HFFc6 (cell line): ENCODE measurements around the gene TUSC2. TPM values are rescaled to one million over a fixed set of nuclear protein-coding genes. Genes with fewer than 3 reads are reported as not detected.

Source experiments
- DNase-seq: peaks from one replicate; pipeline ENCODE4 v3.0.0-alpha.2; 2018
- H3K27ac Mint-ChIP-seq: 2 replicates; pipeline ENCODE4 v1.8.0; 2020; ENCODE audit warnings: mild to moderate bottlenecking, mixed read lengths
- H3K27me3 Mint-ChIP-seq: 2 replicates; pipeline ENCODE4 v1.8.0; 2021; ENCODE audit warnings: mild to moderate bottlenecking, moderate library complexity, mixed read lengths; ENCODE audit not compliant: insufficient read depth
- H3K36me3 Mint-ChIP-seq: 2 replicates; pipeline ENCODE4 v1.8.0; 2021; ENCODE audit warnings: low read depth, mixed read lengths
- H3K4me1 Mint-ChIP-seq: 2 replicates; pipeline ENCODE4 v1.8.0; 2020; ENCODE audit warnings: low read depth, mixed read lengths
- H3K4me3 Mint-ChIP-seq: 2 replicates; pipeline ENCODE4 v1.8.0; 2020; ENCODE audit warnings: mild to moderate bottlenecking, moderate library complexity, mixed read lengths
- H3K9me3 Mint-ChIP-seq: 2 replicates; pipeline ENCODE4 v1.8.0; 2020; ENCODE audit warnings: mild to moderate bottlenecking, mixed read lengths
- total RNA-seq, 6 experiments: library from RNA; stranded (reverse); fragmentation: NEBNext Ultra II Directional; extraction: Animal tissue kit (Norgen Biotek cat#: 25700); gene quantifications; 2 replicates in 1 of 6; 3 replicates in 5 of 6; pipeline ENCODE4 v1.2.3, GENCODE V29; 2021
- TF ChIP-seq, protein P1 (sequence below): fragments of 200-600 bp; sonication (generic); IDR thresholded peaks from 2 replicates; pipeline ENCODE4 v1.5.0; 2021; ENCODE audit warnings: antibody characterized with exemption, mild to moderate bottlenecking

The TUSC2 gene
- total RNA-seq, 6 experiments from 2014 or later = 23.9 to 34.2 (median 26.8) TPM

GRCh38 chr3:50296721-50297383 lies 31.2 kb downstream of the TUSC2 start:
- H3K9me3 Mint-ChIP-seq = no peaks in the 10 kb centered on the region
- no peak overlapping the region for H3K4me3 Mint-ChIP-seq
- H3K27ac Mint-ChIP-seq = no peak overlapping the region
- TF ChIP-seq, protein P1, sequence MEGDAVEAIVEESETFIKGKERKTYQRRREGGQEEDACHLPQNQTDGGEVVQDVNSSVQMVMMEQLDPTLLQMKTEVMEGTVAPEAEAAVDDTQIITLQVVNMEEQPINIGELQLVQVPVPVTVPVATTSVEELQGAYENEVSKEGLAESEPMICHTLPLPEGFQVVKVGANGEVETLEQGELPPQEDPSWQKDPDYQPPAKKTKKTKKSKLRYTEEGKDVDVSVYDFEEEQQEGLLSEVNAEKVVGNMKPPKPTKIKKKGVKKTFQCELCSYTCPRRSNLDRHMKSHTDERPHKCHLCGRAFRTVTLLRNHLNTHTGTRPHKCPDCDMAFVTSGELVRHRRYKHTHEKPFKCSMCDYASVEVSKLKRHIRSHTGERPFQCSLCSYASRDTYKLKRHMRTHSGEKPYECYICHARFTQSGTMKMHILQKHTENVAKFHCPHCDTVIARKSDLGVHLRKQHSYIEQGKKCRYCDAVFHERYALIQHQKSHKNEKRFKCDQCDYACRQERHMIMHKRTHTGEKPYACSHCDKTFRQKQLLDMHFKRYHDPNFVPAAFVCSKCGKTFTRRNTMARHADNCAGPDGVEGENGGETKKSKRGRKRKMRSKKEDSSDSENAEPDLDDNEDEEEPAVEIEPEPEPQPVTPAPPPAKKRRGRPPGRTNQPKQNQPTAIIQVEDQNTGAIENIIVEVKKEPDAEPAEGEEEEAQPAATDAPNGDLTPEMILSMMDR = no peak
- no peaks in the 10 kb centered on the region for H3K36me3 Mint-ChIP-seq
- no peak for DNase-seq
- peaks cover 30% of the 10 kb centered on the region for H3K4me1 Mint-ChIP-seq
- peaks cover 1% of the 10 kb centered on the region; the same call in 1 of the 2 replicates for H3K27me3 Mint-ChIP-seq

DNA sequence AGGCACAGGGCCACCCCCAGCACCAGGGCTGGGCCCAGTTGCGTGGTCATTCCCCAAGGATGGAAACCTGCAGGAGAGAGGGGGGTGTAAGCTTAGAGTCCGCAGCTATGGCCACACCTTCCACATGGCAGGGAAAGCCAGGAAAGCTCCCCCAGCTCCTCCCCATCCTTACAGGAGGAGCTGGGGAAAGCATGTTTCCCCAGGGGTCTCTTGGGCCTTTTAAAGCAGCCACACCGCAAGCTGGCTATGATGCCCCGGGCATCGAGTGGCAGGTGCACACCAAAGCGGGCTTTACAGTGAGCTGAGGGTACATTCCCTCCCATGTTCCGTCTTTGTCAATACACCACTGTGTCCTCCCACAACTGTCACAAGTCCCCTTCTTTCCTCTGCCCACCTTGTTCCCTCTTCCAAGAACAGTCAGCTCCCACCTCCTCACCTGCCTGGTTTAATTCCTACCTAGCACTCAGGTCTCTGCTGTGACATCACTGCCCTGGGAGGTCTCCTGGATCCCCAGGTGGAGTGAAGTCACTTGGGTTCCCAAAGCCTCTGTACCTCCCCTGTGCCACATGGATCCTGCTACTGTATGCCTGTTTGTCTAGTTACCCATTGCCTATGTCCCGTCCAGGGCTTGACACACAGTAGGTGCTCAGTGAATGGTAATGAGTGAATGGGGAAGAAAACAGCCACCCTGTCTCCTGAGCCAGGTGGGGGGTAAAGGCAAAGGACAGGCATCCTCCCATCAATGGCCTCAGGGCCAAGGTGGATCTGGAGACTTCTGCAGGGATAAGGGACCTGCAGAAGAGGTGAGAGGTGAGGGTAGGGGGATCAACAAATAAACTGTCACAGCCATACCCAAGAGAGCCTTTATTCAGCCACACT lies 32.2 kb downstream of the TUSC2 start:
- DNase-seq = no peak
- Mint-ChIP-seq H3K9me3 (no peaks in the 10 kb centered on the region), H3K36me3 (peaks cover 5% of the 10 kb centered on the region), H3K27me3 (peaks cover 1% of the 10 kb centered on the region; the same call in 1 of the 2 replicates), H3K4me3 (no peak overlapping the region), H3K27ac (no peak overlapping the region), H3K4me1 (peaks cover 37% of the 10 kb centered on the region)
- TF ChIP-seq, protein P1 = no peak

DNA sequence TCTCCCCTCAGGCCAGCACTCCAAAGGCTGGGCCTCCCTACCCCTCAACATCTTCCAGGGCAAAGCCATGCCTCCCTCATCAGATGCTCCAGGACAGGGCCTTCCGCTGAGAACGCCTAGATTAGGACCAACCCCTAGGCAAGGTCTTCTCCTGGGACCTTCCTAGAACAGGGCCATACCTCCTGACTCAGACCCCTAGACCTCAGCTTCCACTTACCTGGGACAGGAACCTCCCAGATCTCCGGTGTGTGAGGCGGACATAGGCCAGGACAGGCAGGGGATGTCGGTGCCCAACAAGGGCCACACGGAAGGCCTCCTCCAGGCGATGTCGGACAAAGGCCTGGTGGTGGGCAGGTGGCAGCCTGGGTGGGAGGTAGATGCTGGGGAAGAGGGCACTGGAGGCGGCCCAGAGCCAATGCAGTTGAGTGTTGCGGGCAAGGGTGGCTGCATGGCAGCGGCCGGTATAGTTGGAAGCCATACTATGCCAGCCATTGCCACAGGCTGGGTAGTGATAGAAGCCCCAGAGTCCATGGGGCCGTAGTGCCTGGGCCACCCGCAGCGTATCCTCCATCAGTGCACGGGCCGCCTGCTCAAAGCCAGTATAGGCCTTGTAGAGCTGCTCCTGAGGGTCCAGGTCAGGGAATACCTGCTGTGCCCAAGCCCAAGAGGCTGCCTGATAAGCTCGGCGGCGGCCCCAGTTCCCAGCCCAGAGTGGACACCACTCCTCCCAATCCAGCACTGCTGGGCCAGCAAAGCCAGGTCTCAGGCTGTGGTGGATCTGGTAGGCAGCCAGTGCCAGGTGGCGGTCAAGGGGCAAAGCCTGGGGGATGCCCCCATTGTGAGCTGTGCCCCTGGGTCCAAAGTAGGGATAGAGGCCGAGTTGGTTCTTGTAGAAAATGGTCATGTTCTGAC lies 33.3 kb downstream of the TUSC2 start:
- TF ChIP-seq, protein P1 = no peak
- peaks cover 5% of the 10 kb centered on the region for H3K36me3 Mint-ChIP-seq
- H3K4me1 Mint-ChIP-seq = peaks cover 28% of the 10 kb centered on the region
- H3K27me3 Mint-ChIP-seq = peaks cover 1% of the 10 kb centered on the region; the same call in 1 of the 2 replicates
- no peaks in the 10 kb centered on the region for H3K9me3 Mint-ChIP-seq
- H3K4me3 Mint-ChIP-seq = no peak overlapping the region
- no peak for DNase-seq
- H3K27ac Mint-ChIP-seq = no peak overlapping the region

- Mint-ChIP-seq H3K27ac (no peak overlapping the region), H3K9me3 (no peaks in the 10 kb centered on the region), H3K27me3 (peaks cover 1% of the 10 kb centered on the region; the same call in 1 of the 2 replicates), H3K4me1 (peaks cover 26% of the 10 kb centered on the region), H3K4me3 (no peak overlapping the region), H3K36me3 (peaks cover 5% of the 10 kb centered on the region)
- no peak for DNase-seq
- TF ChIP-seq, protein P1 = no peak
Observed at GRCh38 chr3:50294089-50294488, 33.9 kb downstream of the TUSC2 start.
